ENCODE results near the gene SIAH2. TPM values are rescaled to one million over a fixed set of nuclear protein-coding genes. Genes with fewer than 3 reads are reported as not detected.

SIAH2 gene
- total RNA-seq, 1 donor from 2014 or later: 44.5 TPM

GRCh38 chr3:150737874-150738679 lies 24.9 kb downstream of the SIAH2 start:
- CTCF ChIA-PET: interaction anchor here (1.0 to 1.6 kb wide), 4 partner anchors 16 to 50 kb away, joined by 3 to 9 read pairs (median 5); partner anchors contain the start of gene SIAH2
- Mint-ChIP-seq H3K4me1 (peaks cover 65% of the 10 kb centered on the region), H3K27me3 (no peaks in the 10 kb centered on the region), H3K36me3 (ENCODE audit: low read depth) (peaks cover 21% of the 10 kb centered on the region), H3K27ac (peak overlapping the region; percentile 83), H3K9me3 (no peaks in the 10 kb centered on the region), H3K4me3 (peak overlapping the region; percentile 36)
- DNase-seq (no peak), ATAC-seq (ENCODE audit: low read depth) (peak; percentile 11)
- POLR2A ChIA-PET: interaction anchor here (0.8 to 5.8 kb wide), 5 partner anchors 16 to 34 kb away, joined by 3 to 53 read pairs (median 11); partner anchors contain the start of genes ERICH6 and SIAH2
- intact Hi-C loops (cut with micrococcal nuclease): no loop called here
- no peak for TF ChIP-seq CTCF (IDR thresholded peaks at IDR 0.05)

- CTCF ChIA-PET: interaction anchor here (1.0 to 1.6 kb wide), 5 partner anchors 16 to 51 kb away, joined by 3 to 9 read pairs (median 4); partner anchors contain the start of gene SIAH2
- H3K36me3 Mint-ChIP-seq (ENCODE audit: low read depth): peaks cover 14% of the 10 kb centered on the region
- no peak for DNase-seq
- no peaks in the 10 kb centered on the region for H3K27me3 Mint-ChIP-seq
- H3K27ac Mint-ChIP-seq: peak overlapping the region; percentile 83
- ATAC-seq (ENCODE audit: low read depth): no peak
- H3K4me3 Mint-ChIP-seq: peak overlapping the region; percentile 36
- H3K9me3 Mint-ChIP-seq: no peaks in the 10 kb centered on the region
- intact Hi-C loops (cut with micrococcal nuclease): no loop called here
- no peak for TF ChIP-seq CTCF (IDR thresholded peaks at IDR 0.05)
- POLR2A ChIA-PET: interaction anchor here (1.2 to 5.8 kb wide), 4 partner anchors 23 to 34 kb away, joined by 8 to 53 read pairs (median 13); partner anchors contain the start of genes ERICH6 and SIAH2
- H3K4me1 Mint-ChIP-seq: peaks cover 57% of the 10 kb centered on the region
These were observed 25.8 kb downstream of the SIAH2 start for GRCh38 chr3:150736903-150737832.

GRCh38 chr3:150736316-150736719 lies 26.7 kb downstream of the SIAH2 start:
- no peak for TF ChIP-seq CTCF (IDR thresholded peaks at IDR 0.05)
- Mint-ChIP-seq H3K4me1 (peaks cover 51% of the 10 kb centered on the region), H3K9me3 (no peaks in the 10 kb centered on the region), H3K27ac (no peak overlapping the region), H3K36me3 (ENCODE audit: low read depth) (peaks cover 5% of the 10 kb centered on the region), H3K27me3 (no peaks in the 10 kb centered on the region), H3K4me3 (no peak overlapping the region)
- intact Hi-C loops (cut with micrococcal nuclease): no loop called here
- ATAC-seq (ENCODE audit: low read depth) (no peak), DNase-seq (no peak)
- ChIA-PET POLR2A (interaction anchor here (5.8 kb wide), 1 partner anchor 27 kb away, joined by 53 read pairs; the partner anchor contains the start of gene SIAH2), CTCF (interaction anchor here (1.2 to 2.7 kb wide), 2 partner anchors 15 to 27 kb away, joined by 4 to 9 read pairs; no protein-coding TSS in a partner anchor)

- DNase-seq (no peak), ATAC-seq (ENCODE audit: low read depth) (no peak)
- no peak for TF ChIP-seq CTCF (IDR thresholded peaks at IDR 0.05)
- H3K27me3 Mint-ChIP-seq: no peaks in the 10 kb centered on the region
- CTCF ChIA-PET: interaction anchor here (2.7 kb wide), 1 partner anchor 13 kb away, joined by 9 read pairs; no protein-coding TSS in a partner anchor
- POLR2A ChIA-PET: interaction anchor here (1.0 to 5.8 kb wide), 2 partner anchors 28 to 32 kb away, joined by 3 to 53 read pairs; partner anchors contain the start of gene SIAH2
- peaks cover 36% of the 10 kb centered on the region for H3K4me1 Mint-ChIP-seq
- H3K9me3 Mint-ChIP-seq: no peaks in the 10 kb centered on the region
- H3K27ac Mint-ChIP-seq: no peak overlapping the region
- H3K4me3 Mint-ChIP-seq: no peak overlapping the region
- no peaks in the 10 kb centered on the region for H3K36me3 Mint-ChIP-seq (ENCODE audit: low read depth)
- intact Hi-C loops (cut with micrococcal nuclease): no loop called here
These were observed 28.2 kb downstream of the SIAH2 start for GRCh38 chr3:150734795-150735119.
